Effector memory CD4-positive, alpha-beta T cell (primary cell): Measurements from ENCODE around the gene TXNL4A.

ENCODE experiments used
- DNase-seq, 3 donors: peaks; one replicate each; pipeline ENCODE4 v3.0.0-alpha.2; 2020
- H3K27ac ChIP-seq: 2 replicates; pipeline ENCODE4 v1.7.0; 2013; ENCODE audit warnings: mild to moderate bottlenecking, low read length, moderate library complexity; ENCODE audit not compliant: insufficient read depth, poor library complexity, severe bottlenecking
- H3K27me3 ChIP-seq: replicated peaks from 2 replicates; pipeline ENCODE4 v1.7.0; 2013; ENCODE audit warnings: mild to moderate bottlenecking, low read length; ENCODE audit not compliant: insufficient read depth, control insufficient read depth, poor library complexity, severe bottlenecking
- H3K36me3 ChIP-seq: 2 replicates; pipeline ENCODE4 v1.7.0; 2013; ENCODE audit warnings: mild to moderate bottlenecking, low read length, moderate library complexity; ENCODE audit not compliant: control insufficient read depth, insufficient read depth
- H3K4me1 ChIP-seq: 2 replicates; pipeline ENCODE4 v1.7.0; 2013; ENCODE audit warnings: low read length, mild to moderate bottlenecking; ENCODE audit not compliant: control insufficient read depth, insufficient read depth, poor library complexity, severe bottlenecking
- H3K4me3 ChIP-seq: 2 replicates; pipeline ENCODE4 v1.7.0; 2013; ENCODE audit warnings: low read length, low read depth, mild to moderate bottlenecking; ENCODE audit not compliant: insufficient read depth, poor library complexity, severe bottlenecking
- H3K9me3 ChIP-seq: 2 replicates; pipeline ENCODE4 v1.7.0; 2013; ENCODE audit warnings: mild to moderate bottlenecking, low read length, moderate library complexity; ENCODE audit not compliant: control insufficient read depth

TXNL4A gene

DNA sequence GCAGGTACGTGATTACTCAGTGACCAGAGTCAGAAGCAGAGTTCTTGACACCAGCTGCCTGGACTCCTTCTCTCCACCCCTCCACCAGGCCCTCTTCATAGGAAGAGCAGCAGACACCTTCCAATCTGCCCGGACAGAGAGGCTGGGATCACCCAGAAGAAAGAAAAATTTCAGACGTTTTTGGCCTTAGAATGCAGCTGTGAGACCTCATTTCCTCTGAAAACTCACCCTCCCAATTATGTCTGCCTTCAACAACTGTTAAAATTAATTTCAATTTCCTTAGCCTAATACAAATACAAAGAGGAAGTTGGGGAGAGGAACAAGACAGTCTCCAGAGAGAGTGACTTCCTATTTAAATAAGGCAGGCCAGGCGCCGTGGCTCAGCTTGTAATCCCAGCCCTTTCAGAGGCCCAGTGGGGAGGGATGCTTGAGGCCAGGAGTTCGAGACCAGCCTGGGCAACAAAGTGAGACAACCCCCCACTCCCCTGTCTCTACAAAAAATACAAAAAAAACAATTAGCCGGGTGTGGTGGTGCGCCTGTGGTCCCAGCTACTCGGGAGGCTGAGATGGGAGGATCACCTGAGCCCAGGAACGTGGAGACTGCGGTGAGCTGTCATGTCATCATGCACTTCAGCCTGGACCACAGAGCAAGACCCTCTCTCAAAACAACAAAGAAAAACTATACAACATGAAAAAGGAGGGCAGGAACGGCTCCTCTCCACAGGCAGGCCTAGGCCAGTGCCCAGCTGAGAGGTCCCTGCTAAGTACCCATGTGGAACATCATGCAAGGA lies 38.5 kb downstream of the TXNL4A start:
- H3K27ac ChIP-seq = no peak overlapping the region
- no peaks in the 10 kb centered on the region for H3K27me3 ChIP-seq
- H3K4me3 ChIP-seq = peak overlapping the region; percentile 78
- no peak for DNase-seq
- H3K9me3 ChIP-seq = no peaks in the 10 kb centered on the region
- peaks cover 4% of the 10 kb centered on the region for H3K36me3 ChIP-seq
- H3K4me1 ChIP-seq = peaks cover 20% of the 10 kb centered on the region

- Histone ChIP-seq H3K4me1 (peaks cover 20% of the 10 kb centered on the region), H3K27ac (no peak overlapping the region), H3K27me3 (no peaks in the 10 kb centered on the region), H3K36me3 (peaks cover 4% of the 10 kb centered on the region), H3K4me3 (no peak overlapping the region), H3K9me3 (no peaks in the 10 kb centered on the region)
- no peak for DNase-seq
These were observed 39.5 kb downstream of the TXNL4A start for GRCh38 chr18:79948719-79949411.

GRCh38 chr18:79947881-79948610 lies 40.3 kb downstream of the TXNL4A start:
- Histone ChIP-seq H3K36me3 (peaks cover 4% of the 10 kb centered on the region), H3K27ac (no peak overlapping the region), H3K4me1 (peaks cover 20% of the 10 kb centered on the region), H3K9me3 (no peaks in the 10 kb centered on the region), H3K27me3 (no peaks in the 10 kb centered on the region), H3K4me3 (no peak overlapping the region)
- no peak for DNase-seq

- no peak for DNase-seq
- Histone ChIP-seq H3K27ac (no peak overlapping the region), H3K27me3 (no peaks in the 10 kb centered on the region), H3K9me3 (no peaks in the 10 kb centered on the region), H3K4me1 (peaks cover 17% of the 10 kb centered on the region), H3K36me3 (peaks cover 12% of the 10 kb centered on the region), H3K4me3 (no peak overlapping the region)
These were observed 41.2 kb downstream of the TXNL4A start for GRCh38 chr18:79947054-79947755.

- H3K36me3 ChIP-seq = peaks cover 20% of the 10 kb centered on the region
- H3K9me3 ChIP-seq = no peaks in the 10 kb centered on the region
- no peak overlapping the region for H3K27ac ChIP-seq
- H3K27me3 ChIP-seq = no peaks in the 10 kb centered on the region
- no peak for DNase-seq
- no peak overlapping the region for H3K4me3 ChIP-seq
- peaks cover 9% of the 10 kb centered on the region for H3K4me1 ChIP-seq
These were observed 43.0 kb downstream of the TXNL4A start for GRCh38 chr18:79945118-79946042.

GRCh38 chr18:79944746-79945117 lies 43.6 kb downstream of the TXNL4A start:
- Histone ChIP-seq H3K4me3 (no peak overlapping the region), H3K27ac (no peak overlapping the region), H3K9me3 (no peaks in the 10 kb centered on the region), H3K4me1 (peaks cover 3% of the 10 kb centered on the region), H3K36me3 (peaks cover 20% of the 10 kb centered on the region), H3K27me3 (no peaks in the 10 kb centered on the region)
- DNase-seq = no peak

GRCh38 chr18:79944126-79944731 lies 44.1 kb downstream of the TXNL4A start:
- H3K4me1 ChIP-seq = no peaks in the 10 kb centered on the region
- H3K36me3 ChIP-seq = peaks cover 20% of the 10 kb centered on the region
- DNase-seq = no peak
- H3K9me3 ChIP-seq = no peaks in the 10 kb centered on the region
- no peaks in the 10 kb centered on the region for H3K27me3 ChIP-seq
- H3K27ac ChIP-seq = no peak overlapping the region
- H3K4me3 ChIP-seq = no peak overlapping the region

- Histone ChIP-seq H3K36me3 (peaks cover 21% of the 10 kb centered on the region), H3K4me3 (no peak overlapping the region), H3K4me1 (no peaks in the 10 kb centered on the region), H3K27ac (no peak overlapping the region), H3K9me3 (no peaks in the 10 kb centered on the region), H3K27me3 (no peaks in the 10 kb centered on the region)
- no peak for DNase-seq
These were observed 44.7 kb downstream of the TXNL4A start for GRCh38 chr18:79943608-79944125.
